ENCODE results near the gene ZNF117. TPM values are rescaled to one million over a fixed set of nuclear protein-coding genes. Genes with fewer than 3 reads are reported as not detected.
"Not testable (repeated sequence)": the region's sequence is repeated elsewhere in the genome, so short reads cannot be mapped to it uniquely, and the experiment has no call there.

ZNF117 gene
- total RNA-seq, 1 donor from 2014 or later: 58.6 TPM

DNA sequence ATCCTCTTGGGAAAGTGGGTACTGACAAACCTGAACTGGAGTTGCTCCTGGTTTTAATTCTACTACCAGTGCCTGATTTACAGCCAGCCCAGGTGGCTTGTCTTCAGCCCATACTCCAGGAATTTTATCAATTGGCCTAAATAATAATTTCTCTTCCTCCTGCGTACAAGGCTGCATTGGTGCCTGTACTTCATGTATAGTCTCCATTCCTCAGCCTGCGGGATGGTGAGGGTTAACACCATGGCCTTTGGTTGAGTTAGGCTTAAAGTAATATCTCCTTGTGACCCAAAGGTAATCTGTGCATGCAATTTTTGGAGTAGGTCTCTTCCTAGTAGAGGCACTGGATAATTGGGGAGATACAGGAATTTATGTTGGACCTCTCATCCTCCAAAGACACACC, 5.5 kb upstream of the ZNF117 start:
- no peak for DNase-seq

DNA sequence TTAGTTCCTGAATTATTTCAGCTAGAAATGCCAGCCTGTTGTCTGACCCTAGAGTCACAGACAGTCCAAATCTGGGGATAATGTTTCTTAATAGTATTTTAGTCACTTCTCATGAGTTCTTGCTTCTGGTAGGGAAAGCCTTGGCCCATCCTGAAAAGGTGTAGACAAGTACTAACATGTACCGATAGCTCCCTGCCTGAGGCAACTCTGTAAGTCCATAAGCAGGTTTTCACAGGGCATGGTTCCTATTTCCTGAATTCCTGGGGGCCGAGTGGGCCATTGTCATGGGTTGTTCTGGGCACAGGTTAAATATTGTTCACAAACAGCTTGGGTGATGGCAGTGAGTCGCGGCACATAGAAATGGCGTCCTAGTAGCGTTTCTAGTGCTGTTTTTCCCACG, 3.1 kb upstream of the ZNF117 start:
- no peak for DNase-seq

DNA sequence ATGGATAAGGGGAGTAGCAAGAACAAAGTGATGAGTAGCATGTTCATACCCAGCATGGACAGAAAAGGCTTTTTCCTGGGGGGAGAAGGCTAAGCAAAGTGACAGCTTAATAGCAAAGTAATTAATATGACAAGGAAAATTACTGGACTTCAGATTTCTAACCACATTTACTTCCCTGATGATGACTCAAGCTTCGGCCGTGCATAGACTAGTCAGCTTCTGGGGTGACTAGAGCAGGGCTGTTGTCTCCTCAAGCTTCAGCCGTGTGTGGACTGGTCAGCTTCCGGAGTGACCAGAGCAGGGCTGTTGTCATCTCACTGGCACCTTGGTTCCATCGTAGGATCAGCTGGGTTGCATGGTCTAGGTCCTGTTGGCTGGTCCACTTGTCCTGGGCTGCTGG, 2.1 kb upstream of the ZNF117 start:
- no peak for DNase-seq

DNA sequence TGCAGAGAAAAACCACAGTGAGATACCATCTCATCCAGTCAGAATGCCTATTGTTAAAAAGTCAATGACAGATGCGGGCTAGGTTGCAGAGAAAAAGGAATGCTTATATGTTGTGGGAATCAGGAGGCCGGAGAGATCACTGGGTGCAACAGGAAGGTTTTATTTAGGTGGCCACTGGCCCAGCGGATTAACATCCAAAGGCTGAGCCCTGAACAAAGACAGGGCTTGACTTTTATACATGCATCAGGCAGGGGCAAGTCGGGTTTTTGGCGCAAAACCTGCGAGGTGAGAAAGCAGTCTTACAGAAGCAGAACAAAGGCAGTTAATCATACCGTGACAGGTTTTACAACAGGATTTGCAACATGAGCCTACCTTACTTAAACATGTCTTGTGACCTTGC, 620 bp downstream of the ZNF117 start:
- DNase-seq: no peak

- DNase-seq: no peak
Measured at GRCh38 chr7:64978497-64979203, 12.2 kb downstream of the ZNF117 start.

DNA sequence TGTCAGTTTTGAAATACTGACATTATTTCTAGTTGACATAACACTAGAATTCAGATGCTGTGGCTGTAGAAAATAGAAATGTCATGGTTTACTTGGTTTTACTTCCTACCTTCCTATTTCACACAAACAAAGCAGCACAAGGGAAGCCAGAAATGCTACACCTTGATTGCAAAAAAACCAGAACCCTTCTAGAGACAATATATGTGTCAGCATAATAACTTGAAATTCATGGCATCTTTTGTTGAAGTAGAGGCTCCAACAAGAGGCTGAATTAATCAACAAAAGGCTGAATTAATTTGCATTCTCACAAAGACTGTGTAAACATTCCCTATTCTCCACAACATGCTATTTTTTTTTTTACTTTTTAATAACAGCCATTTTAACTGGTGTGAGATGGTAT, 25.2 kb downstream of the ZNF117 start:
- DNase-seq: no peak

DNA sequence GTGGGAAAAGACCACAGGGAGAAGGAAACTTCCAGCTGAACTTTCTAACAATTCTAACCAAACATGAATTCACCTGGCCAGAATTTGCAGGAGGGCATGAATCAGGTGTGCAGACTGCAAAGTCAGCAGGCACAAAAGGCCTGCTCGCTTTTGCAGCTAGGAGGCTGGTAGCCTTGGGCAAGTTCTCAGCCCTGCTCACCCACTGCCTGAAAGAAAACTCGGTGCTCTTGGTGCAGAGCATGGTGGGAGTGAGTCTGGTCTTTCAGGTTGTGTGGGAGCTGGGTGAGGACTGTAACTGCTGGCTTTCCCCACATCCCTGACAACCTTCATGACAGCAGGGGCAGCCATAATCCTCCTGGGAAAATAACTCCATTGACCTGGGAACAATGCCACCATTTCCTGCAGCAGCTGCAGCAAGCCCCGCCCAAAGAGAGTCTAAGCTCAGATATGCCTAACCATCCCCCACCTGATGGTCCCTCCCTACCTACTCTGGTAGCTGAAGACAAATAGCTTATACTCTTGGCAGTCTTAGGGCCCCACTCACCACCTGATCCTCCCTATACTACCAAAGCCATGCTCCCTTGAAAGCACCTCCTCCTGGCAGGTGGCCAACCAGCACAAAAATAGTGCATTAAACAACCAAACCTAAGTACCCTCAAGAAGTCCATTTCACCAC, 31.6 kb downstream of the ZNF117 start:
- no peak for DNase-seq

DNA sequence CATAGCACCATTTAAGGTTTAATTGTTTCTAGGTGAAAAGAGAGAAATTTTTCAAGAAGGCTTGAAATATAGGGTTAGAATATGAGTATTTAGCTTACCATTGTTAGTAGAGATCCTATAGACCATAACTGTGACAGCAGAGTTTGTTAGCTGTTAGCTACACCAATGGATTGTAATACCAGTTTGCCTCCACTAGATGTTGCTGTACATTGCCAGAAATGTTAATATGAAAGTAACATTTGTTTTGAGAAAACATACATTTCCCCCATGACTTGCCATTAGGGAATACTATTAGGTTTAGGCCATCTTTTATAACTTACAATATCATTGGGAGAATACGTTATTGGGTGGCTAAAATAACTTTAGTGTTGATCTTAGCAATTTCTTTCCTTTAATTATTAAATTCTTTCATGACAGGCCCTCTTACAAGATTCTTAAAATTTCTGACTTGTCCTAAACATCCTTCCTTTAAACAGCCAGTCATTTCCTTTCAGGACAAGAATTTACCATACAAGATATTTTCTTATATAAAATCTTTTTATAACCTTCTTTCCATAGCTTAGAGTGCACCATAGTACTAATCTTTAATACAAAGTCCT, 39.5 kb downstream of the ZNF117 start:
- DNase-seq: no peak

GRCh38 chr7:64950673-64951072, 40.2 kb downstream of the ZNF117 start:
- not testable (repeated sequence) for DNase-seq

- DNase-seq: not testable (repeated sequence)
Measured at GRCh38 chr7:64948774-64949173, 42.1 kb downstream of the ZNF117 start.

DNA sequence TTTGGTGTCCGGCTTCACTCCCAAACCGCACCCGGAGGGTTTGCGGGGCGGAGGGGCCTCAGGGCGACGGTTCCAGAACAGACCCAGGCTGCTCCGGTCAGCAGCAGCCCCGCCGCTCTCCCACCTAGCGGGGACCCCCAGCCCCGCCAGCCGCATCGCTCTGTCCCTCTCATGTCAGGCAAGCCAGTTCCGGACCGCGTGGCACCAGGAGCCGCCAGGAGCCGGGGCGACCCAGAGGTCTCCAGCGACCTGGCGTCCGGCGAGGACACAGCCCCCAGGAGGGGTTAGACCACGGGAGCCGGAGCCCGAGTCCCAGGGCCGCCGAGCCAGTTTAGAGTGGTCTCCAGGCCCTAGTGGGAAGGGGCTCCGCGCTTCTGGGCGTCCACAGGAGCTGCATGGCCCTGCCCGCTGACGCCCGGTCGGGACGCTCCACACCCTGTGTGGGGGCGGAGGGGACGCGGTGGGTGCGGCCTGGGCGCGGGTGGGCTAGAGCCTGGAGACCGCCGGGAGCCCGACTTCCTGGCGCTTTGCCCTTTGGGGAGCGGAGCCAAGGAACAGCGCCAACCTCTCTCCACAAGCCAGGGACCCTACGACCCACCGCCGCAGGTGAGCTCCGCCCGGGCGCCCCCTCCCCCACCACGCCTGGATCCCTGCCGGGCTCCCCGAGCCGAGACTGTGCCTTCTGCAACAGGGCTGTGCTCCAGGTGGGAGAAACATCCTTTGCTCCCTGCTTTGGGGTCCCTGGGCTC, 43.4 kb downstream of the ZNF117 start:
- no peak for DNase-seq

- DNase-seq: no peak
Measured at GRCh38 chr7:64946772-64947171, 44.1 kb downstream of the ZNF117 start.

- no peak for DNase-seq
Measured at GRCh38 chr7:64945503-64946175, 45.2 kb downstream of the ZNF117 start.

- DNase-seq: not testable (repeated sequence)
Measured at GRCh38 chr7:64944667-64945502, 46.0 kb downstream of the ZNF117 start.

DNA sequence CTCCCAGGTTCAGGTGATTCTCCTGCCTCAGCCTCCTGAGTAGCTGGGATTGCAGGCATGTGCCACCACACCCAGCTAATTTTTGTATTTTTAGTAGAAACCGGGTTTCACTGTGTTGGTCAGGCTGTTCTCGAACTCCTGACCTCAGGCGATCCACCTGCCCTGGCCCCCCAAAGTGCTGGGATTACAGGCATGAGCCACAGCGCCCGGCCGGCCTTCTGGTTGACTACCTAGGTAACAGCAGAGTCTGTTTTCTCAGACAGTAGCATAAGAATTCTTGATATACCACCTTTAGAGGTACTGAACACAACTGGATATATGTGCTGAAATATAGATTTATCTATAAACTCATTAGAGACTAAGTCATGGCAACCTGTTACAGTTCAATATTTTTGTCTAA, 50.8 kb downstream of the ZNF117 start:
- DNase-seq: not testable (repeated sequence)

DNA sequence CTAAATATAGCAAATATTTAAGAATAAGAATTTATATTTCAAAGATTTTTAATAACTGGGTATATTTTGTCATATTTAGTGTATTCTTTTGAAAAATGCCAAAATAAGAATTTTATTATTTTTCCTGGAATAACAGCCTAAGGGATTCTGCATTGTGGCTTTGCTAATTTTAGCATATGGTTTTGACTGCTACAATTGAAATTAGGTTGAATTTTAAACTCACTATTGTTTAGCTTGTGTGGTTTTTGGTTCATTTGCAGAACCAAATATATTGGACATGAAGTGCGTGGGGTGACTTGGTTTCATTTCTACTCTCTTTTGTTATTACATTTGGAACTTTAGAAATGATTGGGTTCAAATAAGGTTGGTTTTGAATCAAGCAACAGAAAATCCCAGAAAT, 52.3 kb downstream of the ZNF117 start:
- DNase-seq: no peak

GRCh38 chr7:64934478-64934877, 56.4 kb downstream of the ZNF117 start:
- DNase-seq: no peak

DNA sequence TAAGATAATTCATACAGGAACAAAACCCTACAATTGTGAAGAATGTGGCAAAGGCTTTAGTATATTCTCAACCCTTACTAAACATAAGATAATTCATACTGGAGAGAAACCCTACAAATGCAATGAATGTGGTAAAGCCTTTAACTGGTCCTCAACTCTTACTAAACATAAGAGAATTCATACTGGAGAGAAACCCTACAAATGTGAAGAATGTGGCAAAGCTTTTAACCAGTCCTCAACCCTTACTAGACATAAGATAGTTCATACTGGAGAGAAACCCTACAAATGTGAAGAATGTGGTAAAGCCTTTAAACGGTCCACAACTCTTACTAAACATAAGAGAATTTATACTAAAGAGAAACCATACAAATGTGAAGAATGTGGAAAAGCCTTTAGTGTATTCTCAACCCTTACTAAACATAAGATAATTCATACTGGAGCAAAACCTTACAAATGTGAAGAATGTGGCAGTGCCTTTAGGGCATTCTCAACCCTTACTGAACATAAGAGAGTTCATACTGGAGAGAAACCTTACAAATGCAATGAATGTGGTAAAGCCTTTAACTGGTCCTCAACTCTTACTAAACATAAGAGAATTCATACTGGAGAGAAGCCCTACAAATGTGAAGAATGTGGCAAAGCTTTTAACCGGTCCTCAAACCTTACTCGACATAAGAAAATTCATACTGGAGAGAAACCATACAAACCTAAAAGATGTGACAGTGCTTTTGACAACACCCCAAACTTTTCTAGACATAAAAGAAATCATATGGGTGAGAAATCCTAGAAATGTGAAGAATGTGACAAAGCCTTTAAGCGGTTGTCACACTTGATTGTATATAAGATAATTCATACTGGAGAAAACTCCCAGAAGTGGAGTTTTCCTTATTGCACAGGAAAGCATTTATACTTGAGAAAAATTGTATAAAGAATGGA, 62.3 kb downstream of the ZNF117 start:
- DNase-seq: not testable (repeated sequence)
